Fibroblast of skin of back (primary cell): ENCODE measurements around the gene CTNNBL1. TPM values are rescaled to one million over a fixed set of nuclear protein-coding genes. Genes with fewer than 3 reads are reported as not detected.
A peak's percentile ranks its signal among the peaks of the same experiment; 100 is the strongest.
"Not testable (repeated sequence)": the region's sequence is repeated elsewhere in the genome, so short reads cannot be mapped to it uniquely, and the experiment has no call there.

Source experiments
- DNase-seq: peaks from one replicate; pipeline ENCODE4 v3.0.0-alpha.2; 2013
- polyA plus RNA-seq, 2 experiments: library from polyadenylated mRNA; unstranded; fragments of 120-200 nt; gene quantifications; one replicate each; pipeline ENCODE4 v1.2.1, GENCODE V29; 2013; ENCODE audit not compliant: insufficient read length in 2 of 2

Gene CTNNBL1, protein sequence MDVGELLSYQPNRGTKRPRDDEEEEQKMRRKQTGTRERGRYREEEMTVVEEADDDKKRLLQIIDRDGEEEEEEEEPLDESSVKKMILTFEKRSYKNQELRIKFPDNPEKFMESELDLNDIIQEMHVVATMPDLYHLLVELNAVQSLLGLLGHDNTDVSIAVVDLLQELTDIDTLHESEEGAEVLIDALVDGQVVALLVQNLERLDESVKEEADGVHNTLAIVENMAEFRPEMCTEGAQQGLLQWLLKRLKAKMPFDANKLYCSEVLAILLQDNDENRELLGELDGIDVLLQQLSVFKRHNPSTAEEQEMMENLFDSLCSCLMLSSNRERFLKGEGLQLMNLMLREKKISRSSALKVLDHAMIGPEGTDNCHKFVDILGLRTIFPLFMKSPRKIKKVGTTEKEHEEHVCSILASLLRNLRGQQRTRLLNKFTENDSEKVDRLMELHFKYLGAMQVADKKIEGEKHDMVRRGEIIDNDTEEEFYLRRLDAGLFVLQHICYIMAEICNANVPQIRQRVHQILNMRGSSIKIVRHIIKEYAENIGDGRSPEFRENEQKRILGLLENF
- polyA plus RNA-seq (2013, experiment 1 of 2; ENCODE audit: insufficient read length) = 58.1 TPM
- 38.2 TPM for polyA plus RNA-seq (2013, experiment 2 of 2; ENCODE audit: insufficient read length)

DNA sequence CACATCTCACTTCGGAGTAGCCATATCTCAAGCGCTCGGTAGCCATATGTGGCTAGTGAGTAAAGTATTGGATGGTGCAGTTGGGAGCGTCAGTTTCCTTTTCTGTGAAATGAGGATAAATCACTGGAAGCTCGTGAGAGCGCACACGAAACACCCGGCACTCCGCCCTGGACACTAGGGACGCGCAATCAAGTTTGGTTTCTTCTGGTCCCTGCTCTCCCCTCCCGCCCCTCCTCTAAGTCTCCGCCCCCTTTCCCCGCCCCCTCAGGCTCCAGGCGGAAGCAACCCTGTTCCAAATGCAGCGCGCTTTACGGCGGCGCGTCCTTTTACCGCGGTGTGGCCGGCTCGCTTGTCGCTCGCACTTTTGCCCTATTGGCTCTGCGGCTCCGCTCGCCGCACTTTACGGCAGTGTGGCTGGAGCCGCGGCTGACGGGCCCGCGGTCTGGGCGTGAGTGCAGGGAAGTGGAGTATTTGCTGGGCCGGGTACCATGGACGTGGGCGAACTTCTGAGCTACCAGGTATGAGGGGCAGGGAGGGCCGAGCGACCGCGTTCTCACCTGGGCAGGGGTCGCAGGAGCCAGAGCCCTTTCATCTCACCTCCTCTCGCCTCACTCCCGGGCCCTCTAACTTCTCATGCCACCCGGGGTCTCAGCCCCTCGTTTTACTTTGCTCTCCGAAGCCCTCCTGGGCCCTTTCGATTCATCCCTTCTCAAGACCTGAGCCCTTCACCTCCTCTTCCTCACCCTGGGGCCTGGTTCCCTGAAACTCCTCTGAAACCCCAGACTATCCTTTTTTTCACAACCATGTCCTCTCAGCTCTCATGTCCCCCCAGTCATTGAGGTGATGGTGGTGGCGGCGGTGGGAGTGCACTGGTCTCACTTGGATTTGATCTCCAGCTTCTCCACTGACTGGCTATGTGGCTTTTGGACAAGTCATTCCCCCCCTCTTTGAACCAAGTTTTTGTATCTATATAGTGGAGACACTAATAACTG lies at the start of gene CTNNBL1:
CTNNBL1 (plus strand) TSS at position 396 of the 992 bp plus-strand sequence; CDS start at position 489, 93 bp downstream.
- peak; percentile 98 for DNase-seq

DNA sequence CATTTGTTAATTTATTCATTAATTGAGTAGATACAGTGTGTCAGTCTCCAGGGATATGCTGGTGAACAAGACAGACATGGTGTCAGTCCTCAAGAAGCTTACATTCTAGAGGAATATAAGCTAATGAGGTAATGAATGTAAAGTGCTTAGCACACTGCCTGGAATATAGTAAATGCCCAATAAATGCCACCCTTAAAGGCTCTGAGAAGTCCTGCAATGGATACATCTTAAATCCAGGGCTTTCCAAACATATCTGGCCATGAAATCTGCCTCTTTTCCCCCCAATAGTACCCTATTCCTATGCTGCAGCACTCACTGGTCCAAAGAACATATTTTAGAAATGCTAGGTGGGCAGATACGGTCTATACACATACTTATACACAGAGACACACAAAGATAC lies 49.2 kb upstream of the CTNNBL1 start:
- DNase-seq = no peak

DNA sequence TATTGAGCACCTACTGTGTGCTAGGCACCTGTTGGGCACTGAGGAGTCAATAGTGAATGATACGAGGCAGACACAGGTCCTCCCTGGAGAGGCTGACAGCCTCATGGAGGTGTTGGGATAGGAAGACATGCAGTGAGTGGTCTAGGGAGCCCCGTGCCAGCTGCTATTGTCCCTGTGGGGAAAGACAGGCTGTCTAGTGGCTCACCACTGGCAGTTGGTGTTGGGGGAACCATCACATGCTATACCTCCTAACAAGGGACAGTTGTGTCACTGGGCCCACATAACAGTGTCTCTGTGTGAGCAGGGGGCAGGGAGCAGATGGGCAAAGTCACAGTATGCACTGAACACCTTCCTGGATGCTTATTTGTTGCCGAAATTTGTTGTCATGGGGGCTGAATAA lies 45.9 kb upstream of the CTNNBL1 start:
- no peak for DNase-seq

GRCh38 chr20:37649017-37649416 lies 44.8 kb upstream of the CTNNBL1 start:
- no peak for DNase-seq

- no peak for DNase-seq
Observed at GRCh38 chr20:37649676-37650370, 44.0 kb upstream of the CTNNBL1 start.

- DNase-seq = no peak
Observed at GRCh38 chr20:37650661-37651060, 43.2 kb upstream of the CTNNBL1 start.

- DNase-seq = peak; percentile 12
Observed at GRCh38 chr20:37651932-37652331, 41.9 kb upstream of the CTNNBL1 start.

DNA sequence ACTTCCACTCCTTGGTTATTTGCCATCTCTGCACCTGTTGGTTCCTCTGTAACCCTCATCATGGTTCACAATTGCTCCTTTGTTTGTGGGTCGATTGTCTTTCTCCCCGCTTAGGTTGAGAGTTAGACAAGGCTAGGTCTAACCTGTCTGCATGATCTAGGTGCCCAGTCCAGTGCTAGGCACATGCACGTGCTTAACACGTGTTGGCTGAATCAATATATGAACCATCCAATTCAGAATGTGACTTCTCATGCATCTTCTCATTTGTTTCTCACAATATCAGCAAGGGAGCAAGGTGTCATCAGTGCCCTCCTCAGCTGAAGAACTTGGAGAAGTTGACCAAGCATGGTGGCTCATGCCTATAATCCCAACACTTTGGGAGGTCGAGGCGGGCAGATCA lies 36.9 kb upstream of the CTNNBL1 start:
- DNase-seq = no peak

DNA sequence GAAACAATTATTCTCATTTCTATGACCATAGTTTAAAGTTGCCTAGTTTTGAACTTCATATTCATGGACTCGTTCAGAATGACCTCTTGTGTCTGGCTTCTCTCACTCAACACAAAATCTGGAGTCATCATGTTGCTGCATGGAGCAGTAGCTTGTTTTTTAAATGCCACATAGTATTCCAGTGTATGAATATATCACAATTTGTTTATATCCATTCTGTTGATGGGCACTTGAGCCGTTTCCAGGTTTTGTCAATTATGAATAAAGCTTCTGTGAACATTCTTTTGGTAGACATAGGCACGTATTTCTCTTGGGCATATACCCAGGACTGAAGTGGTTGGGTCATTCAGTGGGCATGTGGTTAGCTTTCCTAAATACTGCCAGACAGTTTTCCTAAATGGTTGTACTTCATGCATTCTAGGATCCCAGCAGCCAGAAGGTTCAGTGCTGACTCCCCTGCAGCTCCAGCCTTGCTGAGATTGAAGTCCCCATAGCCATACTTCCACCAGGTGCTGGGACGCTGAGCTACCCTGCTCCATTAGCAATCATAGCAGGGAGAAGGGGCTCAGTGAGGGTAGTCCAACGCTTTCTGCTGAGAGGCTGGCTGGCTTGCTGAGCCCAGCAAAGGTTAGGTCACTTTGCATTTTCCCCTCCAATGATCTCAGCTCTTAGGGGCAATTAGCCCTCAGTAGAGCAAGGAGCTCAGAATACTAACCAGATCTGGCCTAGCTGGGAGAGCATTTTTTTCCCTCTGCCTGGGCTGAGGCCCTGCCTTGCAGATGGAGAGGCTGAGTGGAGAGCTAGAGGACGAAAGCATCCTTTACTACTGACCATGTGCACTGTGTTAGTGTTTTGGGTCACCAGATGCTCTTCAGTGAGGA lies 35.7 kb upstream of the CTNNBL1 start:
- DNase-seq = no peak

- DNase-seq = no peak
Observed at GRCh38 chr20:37661519-37661918, 32.3 kb upstream of the CTNNBL1 start.

GRCh38 chr20:37662308-37662707 lies 31.5 kb upstream of the CTNNBL1 start:
- no peak for DNase-seq

DNA sequence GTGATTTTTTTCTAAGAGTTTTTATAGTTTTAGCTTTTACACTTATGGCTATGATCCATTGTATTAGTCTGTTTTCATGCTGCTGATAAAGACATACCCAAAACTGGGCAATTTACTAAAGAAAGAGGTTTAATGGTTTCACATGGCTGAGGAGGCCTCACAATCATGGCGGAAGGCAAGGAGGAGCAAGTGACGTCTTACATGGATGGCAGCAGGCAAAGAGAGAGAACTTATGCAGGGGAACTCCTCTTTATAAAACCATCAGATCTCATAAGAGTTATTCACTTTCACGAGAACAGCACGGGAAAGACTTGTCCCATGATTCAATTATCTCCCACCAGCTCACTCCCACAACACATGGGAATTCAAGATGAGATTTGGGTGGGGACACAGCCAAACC lies 29.2 kb upstream of the CTNNBL1 start:
- not testable (repeated sequence) for DNase-seq

DNA sequence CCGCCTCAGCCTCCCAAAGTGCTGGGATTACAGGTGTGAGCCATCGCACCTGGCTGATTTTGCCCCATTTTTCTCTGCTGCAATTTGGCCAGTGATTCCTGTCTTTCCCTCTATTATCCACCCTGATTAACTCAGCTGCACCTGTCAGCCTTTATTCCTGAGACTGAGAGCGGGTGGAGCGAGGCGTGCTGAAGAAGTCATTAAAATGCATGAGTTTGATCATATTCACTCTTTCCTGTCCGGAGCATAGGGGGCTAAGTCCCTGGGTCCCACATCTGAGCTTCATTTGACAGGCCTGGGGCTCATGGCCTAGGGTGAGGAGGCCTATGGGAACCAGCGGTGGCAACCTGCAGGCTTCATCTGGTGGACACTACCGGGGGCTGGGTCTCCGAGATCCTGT lies 25.7 kb upstream of the CTNNBL1 start:
- no peak for DNase-seq

GRCh38 chr20:37669062-37669772 lies 24.6 kb upstream of the CTNNBL1 start:
- peak; percentile 32 for DNase-seq

- DNase-seq = no peak
Observed at GRCh38 chr20:37669773-37670236, 24.0 kb upstream of the CTNNBL1 start.

GRCh38 chr20:37670351-37670791 lies 23.5 kb upstream of the CTNNBL1 start:
- peak; percentile 18 for DNase-seq

GRCh38 chr20:37672143-37672542 lies 21.7 kb upstream of the CTNNBL1 start:
- no peak for DNase-seq

GRCh38 chr20:37673444-37673843 lies 20.4 kb upstream of the CTNNBL1 start:
- no peak for DNase-seq

DNA sequence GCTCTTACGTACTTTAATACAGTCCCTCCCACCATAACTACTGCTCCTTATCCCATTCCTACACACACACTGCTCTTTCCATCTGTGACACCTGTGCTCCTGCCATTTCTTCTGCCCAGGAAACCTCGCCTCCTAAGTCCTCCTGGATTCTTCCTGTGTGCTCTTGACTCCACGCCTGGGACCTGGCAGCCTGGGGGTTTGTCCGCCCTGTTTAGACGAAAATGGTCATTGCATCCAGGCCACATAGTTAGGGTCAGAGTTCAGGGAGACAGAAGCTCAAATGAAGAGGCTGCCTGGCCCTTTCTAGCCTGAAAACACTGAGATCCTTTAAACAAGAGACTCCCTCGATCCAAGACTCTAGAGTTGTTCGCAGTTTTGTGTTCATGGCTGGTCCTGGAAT lies 17.4 kb upstream of the CTNNBL1 start:
- no peak for DNase-seq
